Medulla oblongata (tissue), 1 donor: Measurements from ENCODE around the gene FAM83E.

Experiments used
- DNase-seq: peaks from one replicate; pipeline ENCODE4 v3.0.0-alpha.2; 2015; ENCODE audit errors: extremely low spot score

Gene FAM83E

DNA sequence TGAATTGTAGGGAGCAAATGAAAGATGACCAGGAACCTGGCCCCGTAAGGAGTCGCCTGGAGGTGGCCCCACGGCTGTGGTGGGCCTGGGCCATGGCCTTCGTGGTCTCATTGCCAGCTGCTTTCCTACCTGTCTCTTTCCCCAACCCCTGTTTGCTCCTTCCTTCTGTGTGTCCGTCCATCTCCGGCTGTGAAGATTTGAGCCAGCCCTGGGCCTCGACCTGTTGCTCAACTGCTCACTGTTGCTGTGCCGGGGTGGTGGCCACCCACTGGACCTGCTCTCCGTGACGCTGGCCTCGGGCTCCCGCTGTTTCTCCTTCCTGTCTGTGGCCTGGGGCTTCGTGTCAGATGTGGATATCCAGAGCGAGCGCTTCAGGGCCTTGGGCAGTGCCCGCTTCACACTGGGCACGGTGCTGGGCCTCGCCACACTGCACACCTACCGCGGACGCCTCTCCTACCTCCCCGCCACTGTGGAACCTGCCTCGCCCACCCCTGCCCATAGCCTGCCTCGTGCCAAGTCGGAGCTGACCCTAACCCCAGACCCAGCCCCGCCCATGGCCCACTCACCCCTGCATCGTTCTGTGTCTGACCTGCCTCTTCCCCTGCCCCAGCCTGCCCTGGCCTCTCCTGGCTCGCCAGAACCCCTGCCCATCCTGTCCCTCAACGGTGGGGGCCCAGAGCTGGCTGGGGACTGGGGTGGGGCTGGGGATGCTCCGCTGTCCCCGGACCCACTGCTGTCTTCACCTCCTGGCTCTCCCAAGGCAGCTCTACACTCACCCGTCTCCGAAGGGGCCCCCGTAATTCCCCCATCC lies 13.8 kb upstream of the FAM83E start:
- DNase-seq = no peak

DNA sequence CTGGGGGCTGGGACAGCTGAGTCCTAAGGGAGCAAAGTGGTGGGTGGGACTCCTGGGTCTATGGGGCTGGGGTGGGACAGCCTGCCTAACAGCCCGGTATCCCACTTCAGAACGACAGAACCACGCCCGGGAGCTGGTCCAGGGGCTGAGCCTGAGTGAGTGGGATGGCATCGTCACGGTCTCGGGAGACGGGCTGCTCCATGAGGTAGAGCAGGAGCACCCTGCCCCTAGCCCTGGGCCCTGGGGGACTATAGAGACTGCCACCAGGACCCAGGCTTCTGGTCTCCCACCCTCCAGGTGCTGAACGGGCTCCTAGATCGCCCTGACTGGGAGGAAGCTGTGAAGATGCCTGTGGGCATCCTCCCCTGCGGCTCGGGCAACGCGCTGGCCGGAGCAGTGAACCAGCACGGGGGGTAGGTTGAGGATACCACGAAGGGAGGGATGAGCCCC lies 13.0 kb upstream of the FAM83E start:
- no peak for DNase-seq

GRCh38 chr19:48627201-48627864 lies 12.5 kb upstream of the FAM83E start:
- no peak for DNase-seq

DNA sequence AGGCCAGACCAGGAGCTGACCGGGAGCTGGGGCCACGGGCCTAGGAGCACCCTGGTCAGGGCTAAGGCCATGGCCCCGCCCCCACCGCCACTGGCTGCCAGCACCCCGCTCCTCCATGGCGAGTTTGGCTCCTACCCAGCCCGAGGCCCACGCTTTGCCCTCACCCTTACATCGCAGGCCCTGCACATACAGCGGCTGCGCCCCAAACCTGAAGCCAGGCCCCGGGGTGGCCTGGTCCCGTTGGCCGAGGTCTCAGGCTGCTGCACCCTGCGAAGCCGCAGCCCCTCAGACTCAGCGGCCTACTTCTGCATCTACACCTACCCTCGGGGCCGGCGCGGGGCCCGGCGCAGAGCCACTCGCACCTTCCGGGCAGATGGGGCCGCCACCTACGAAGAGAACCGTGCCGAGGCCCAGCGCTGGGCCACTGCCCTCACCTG lies 11.0 kb upstream of the FAM83E start:
- no peak for DNase-seq

- DNase-seq = no peak
Observed at GRCh38 chr19:48624791-48625723, 10.2 kb upstream of the FAM83E start.

- peak; percentile 98 for DNase-seq
Observed at GRCh38 chr19:48624067-48624594, 9.3 kb upstream of the FAM83E start.

DNA sequence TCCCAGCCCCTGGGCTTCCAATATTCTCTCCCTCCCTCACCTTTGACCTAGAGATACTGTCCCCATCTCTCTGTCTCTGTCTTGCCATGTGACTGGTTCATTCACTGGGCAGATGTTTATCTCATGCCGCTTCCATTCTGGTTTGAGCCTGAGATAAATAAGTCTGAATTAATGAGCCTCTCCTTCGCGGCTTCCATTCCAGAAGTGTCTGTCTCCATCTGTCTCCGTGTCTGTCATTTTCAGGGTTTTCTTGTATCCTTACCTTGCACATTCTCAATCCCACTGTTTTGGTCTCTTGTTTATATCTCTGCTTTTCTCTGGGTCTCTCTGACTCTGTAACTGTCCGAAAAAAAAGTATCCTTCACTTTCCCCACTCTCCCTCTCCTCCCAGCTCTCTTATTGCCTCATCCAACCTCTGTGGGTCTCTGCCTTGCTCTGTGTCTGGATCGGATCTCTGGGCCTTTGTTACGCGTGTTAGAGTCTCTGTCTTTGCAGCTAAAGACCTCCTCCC lies 8.7 kb upstream of the FAM83E start:
- DNase-seq = peak; percentile 73

DNA sequence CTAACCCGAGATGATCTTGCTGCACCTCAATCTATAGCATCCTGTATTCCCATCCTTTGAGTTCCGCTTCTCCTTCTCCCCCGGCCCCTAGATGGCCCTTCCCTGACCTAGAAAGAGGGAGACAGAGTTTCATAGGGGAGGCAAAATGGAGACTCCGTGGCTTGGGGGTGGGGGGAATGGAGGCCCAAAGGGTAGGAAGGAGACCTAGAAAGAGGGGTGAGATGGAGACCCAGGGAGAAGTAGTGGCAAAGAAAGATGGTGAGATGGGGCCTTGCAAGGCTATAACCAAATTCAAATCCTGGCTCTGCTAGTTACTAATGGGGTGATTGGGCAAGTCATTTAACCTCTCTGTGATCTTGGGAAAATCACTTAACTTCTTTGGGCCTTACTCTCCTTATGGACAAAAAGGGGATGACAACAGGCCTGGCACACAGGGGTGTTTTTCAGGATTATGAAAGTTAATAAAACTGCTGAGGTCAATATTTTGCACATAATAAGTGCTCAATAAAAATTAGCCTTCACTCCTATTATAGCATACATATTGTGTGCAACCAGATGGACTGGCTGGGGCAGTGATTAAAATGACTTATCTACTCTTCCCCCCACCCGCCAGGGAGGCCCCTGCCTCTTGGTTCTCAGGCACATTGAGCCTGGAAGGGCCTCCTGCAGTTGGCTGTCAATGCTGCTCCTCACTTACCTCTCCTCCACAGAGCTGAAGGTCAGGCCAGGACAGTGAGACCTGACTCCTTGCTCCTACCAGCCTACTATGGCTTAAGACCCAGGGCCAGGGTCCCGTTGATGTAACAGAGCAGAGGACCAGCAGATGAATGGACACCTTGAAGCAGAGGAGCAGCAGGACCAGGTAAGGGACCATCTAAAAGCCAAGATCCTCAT lies 5.1 kb upstream of the FAM83E start:
- no peak for DNase-seq

- peak; percentile 99 for DNase-seq
Observed at GRCh38 chr19:48618916-48619691, 4.2 kb upstream of the FAM83E start, which contains the start of the genes RPL18 and SPHK2. RPL18 (minus strand) TSS chr19:48619178; CDS start chr19:48619143, 35 bp downstream. SPHK2 (plus strand) TSS chr19:48619506; CDS start chr19:48620515, 1,009 bp downstream.

DNA sequence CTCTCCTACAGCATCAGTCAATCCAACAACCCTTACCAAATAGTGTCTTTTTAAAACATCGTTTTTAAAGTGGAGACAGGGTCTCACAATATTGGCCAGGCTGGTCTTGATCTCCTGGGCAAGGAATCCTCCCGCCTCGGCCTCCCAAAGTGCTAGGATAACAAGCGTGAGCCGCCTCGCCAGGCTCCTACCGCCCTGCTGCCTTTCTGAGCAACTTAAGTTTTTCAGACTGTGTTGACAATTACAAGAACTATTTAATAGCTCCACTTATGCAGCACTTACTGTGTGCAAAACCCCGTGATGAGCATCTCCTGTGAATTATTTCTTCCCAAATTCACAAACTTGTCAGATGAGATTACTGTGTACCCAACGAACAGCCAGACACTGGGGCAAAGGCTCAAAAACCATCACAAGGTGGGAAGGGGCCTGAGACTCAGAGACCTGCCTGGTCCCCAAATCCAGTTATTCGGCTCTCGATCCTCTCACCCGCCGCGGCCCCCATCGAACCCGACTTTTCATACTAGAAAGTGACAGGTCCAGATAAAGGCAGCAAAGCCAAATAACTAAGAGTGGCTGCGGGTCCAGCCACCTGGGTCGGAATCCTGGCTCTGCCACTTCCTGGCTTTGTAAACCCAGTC lies 3.5 kb upstream of the FAM83E start:
- no peak for DNase-seq

DNA sequence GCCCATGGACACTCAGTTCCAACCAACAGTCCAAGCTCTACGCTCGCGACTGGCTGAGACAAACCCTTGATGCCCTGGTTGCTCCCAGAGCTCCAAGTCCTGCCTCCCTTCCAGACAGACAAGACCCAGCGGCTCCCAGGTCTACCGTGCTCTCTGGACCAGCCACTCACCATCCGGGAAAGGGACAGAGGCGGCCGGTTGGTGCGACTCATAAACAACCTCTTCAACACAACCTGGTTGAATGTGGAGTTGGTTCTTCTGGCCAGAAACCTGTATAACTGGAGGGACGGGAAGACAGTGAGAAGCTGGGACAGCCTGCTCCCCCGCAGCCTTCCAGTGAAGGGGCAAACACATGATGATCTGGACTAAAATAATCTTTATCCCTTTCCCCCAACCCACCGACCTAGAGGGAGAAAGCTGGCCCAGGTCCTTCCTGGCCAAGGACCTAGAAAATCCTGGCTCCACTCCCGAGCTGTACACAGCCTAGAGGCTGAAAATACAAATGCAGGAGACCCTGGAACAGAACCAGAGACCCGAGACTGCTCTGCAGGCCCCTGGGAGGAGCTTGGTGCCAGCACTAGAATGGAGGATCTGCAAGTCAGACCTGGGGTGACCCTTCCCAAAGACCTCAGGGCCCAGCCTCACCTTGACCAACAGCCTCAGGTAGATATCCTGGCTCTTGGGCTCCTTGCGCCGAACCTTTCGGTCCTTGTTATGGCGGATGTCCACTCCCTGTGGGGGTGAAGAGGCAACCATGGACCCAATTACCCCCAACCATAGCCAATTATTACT lies 2.5 kb upstream of the FAM83E start:
- peak; percentile 43 for DNase-seq

DNA sequence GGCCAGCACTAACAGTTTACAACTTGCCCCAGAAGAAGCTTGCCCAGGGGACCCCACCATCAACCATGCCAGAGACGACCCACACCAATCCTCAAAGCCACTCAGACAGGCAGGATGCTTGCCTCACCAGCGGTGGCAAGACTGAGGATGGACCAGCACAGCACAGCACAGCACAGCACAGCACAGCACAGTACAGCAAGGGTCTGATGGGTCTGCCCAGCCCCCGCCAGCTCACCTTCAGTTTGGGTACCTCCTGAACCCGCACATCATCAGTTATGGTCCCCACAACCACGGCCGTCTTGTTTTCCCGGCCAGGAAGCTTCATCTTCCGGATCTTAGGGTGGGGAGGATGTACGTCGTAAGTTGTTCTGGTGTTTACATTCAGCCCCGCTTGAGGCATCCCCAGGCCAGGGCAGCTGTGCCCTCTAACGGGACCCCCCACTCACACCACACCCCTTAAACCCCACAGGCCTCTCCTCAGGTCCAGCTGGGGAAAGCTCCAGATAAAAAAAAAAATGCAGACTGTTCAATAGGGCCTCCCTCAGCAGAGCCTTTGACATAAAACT lies 1.7 kb upstream of the FAM83E start:
- DNase-seq = no peak

DNA sequence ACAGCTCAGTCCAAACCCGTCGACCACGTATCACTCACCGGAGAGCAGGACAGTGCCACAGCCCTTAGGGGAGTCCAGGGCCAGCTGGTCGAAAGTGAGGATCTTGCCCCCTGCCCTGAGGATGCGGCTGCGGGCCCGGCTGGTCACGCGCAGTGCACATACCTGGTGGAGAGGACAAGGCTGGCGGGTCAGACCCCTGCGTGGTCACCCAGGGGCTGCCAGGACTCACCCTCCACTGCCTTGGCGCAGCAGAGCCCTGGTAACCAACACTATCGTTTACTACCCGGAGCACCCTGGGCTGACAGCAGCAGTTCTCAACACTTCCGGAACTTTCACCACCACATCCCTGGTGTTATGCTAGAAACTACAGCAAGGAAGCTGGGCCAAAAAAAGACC lies 1.2 kb upstream of the FAM83E start:
- no peak for DNase-seq

DNA sequence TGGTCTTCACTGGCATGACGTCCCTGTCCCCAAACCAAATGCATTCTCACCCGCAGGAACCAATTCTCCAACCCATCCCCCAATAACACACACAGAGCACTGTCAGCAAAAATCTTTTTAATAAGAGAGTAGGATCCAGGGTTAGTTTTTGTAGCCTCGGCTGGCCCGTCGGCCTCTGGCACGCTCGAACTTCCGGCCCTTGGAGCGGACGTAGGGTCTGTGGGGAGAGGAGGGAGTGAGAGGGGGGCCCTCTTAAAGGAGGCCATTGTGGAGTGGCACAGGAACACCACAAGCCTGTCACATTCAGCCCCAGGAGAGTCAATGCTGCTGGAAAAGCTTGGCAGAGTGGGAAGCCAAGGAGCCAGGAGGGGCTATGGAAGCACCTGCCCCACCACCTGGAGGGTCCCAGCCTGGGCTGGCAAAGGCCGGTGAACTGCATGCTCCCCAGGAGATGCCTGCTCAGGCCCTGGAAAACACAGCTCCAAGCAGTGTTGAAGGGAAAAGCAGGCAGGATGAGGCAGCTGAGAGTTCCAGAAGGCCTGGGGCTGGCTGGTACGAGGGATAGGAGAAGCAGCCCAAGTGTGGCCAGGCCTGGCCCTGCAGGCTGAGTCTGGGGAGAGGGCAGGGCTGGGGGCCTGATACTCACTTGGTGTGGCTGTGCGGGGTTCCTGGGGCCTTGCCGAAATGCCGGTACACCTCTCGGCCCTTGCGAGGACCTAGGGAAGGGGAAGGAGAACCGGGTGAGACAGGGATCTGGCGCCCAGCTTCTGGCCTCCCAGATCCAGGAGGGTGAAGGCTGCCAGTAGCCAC lies 560 bp upstream of the FAM83E start:
- DNase-seq = no peak

- no peak for DNase-seq
Observed at GRCh38 chr19:48613852-48614435, 932 bp downstream of the FAM83E start.

DNA sequence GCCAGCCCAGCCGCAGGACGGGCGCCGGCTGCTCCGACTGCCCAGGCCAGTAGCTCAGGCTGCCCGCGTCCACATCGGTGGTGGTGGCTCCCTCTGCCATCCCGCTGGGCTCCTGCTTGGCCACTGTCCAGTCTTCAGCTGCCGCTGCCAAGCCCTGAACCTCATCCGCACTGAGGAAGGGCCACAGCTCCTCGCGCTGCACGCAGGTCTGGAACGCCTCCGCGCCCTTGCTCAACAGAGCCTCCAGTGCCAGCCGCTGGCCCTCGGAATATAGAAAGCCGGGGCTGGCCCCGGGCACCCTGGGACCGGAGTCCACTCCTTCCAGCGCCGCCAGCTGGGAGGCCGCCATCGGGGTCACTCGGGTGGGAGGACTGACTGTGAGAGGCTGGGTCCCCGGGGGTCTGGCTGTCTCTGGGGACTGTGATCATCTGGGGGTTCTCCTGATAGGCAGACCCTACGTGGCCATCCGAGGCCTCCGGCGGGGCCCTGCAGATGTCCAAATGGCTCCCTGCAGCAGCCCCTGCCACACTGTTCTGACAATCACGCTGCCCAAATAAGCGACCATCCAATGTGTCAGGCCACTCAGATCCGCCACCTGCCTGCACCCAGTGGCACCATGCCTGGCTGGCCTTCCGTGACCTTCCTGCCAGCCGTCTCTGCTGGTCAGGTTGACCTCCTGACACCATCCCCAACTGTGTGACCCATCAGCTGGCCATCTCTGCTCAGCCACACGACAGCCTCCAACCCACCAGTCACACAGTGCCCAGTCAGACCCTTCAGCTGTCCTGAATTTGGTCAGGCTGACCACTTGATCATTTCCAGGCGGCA lies 1.6 kb downstream of the FAM83E start:
- no peak for DNase-seq
